Esophagus muscularis mucosa (tissue), 4 donors: ENCODE data around the gene ZFYVE1. TPM values are rescaled to one million over a fixed set of nuclear protein-coding genes. Genes with fewer than 3 reads are reported as not detected.

Experiments used
- DNase-seq: peaks from one replicate; pipeline ENCODE4 v3.0.0-alpha.2; 2017; ENCODE audit errors: extremely low spot score
- H3K27ac ChIP-seq, 4 donors: fragments of 200-600 bp; sonication (generic); replicated peaks in 1 of 4; 1 replicate in 3 of 4; 2 replicates in 1 of 4; pipeline ENCODE4 v1.5.1; 2016 to 2019; ENCODE audit warnings: mild to moderate bottlenecking in 1 of 4
- H3K27me3 ChIP-seq, 4 donors: fragments of 200-600 bp; sonication (generic); one replicate each; pipeline versions ENCODE4 v1.5.1 to v1.6.0; 2016 to 2019
- H3K36me3 ChIP-seq, 4 donors: fragments of 200-600 bp; sonication (generic); one replicate each; pipeline ENCODE4 v1.5.1; 2016 to 2019
- H3K4me1 ChIP-seq, 4 donors: fragments of 200-600 bp; sonication (generic); one replicate each; pipeline ENCODE4 v1.5.1; 2016 to 2019
- H3K4me3 ChIP-seq, 4 donors: fragments of 200-600 bp; sonication (generic); 1 replicate in 2 of 4; 2 replicates in 2 of 4; pipeline ENCODE4 v1.5.1; 2016 to 2019; ENCODE audit warnings: mild to moderate bottlenecking in 4 of 4, moderate library complexity in 1 of 4
- H3K9me3 ChIP-seq, 4 donors: fragments of 200-600 bp; sonication (generic); 1 replicate in 3 of 4; 2 replicates in 1 of 4; pipeline ENCODE4 v1.5.1; 2016 to 2019
- CTCF ChIP-seq, 3 experiments: fragments of 200-600 bp in 2 of 3; fragments of 450-650 bp in 1 of 3; sonication (generic) in 2 of 3; IDR thresholded peaks; one replicate each; pipeline ENCODE4 v1.5.1; 2017 to 2019; ENCODE audit warnings: antibody characterized with exemption in 3 of 3, mild to moderate bottlenecking in 2 of 3, moderate library complexity in 1 of 3
- EP300 ChIP-seq: sonication (generic); formaldehyde crosslinking; IDR thresholded peaks from one replicate; pipeline ENCODE4 v1.6.1; 2017; ENCODE audit warnings: antibody characterized with exemption
- POLR2A ChIP-seq: fragments of 450-650 bp; IDR thresholded peaks from one replicate; pipeline ENCODE4 v1.6.1; 2017; ENCODE audit warnings: antibody characterized with exemption, moderate library complexity, mild to moderate bottlenecking, low read depth
- POLR2AphosphoS5 ChIP-seq, 2 donors: sonication (generic); formaldehyde crosslinking; IDR thresholded peaks; one replicate each; pipeline ENCODE4 v1.6.1; 2017; ENCODE audit warnings: antibody characterized with exemption in 2 of 2
- WGBS: methylation state at CpG from one replicate; pipeline ENCODE4 v1.1.5; 2018; 5-methylcytosine and 5-hydroxymethylcytosine counted together
- intact Hi-C: fragments of 100-400 bp; cut with DNase I; formaldehyde crosslinking; loops from one replicate; pipeline ENCODE4 v1.15.1; 2023
- total RNA-seq, 4 donors: library from RNA; depleted of rRNA; stranded (reverse); fragments of >200 nt; gene quantifications; one replicate each; pipeline versions ENCODE4 v1.1.0 to v1.2.1, GENCODE V29; 2016

The ZFYVE1 gene
- total RNA-seq, 4 donors from 2014 or later, result 18.4 to 26.6 (median 24.1) TPM

GRCh38 chr14:73003681-73004080, 23.2 kb downstream of the ZFYVE1 start:
- Histone ChIP-seq H3K4me3 (no peak overlapping the region), H3K27me3 (no peaks in the 10 kb centered on the region), H3K36me3 (peaks cover 0 to 19% (median 13%) of the 10 kb centered on the region in 4 donors), H3K27ac (no peak overlapping the region), H3K9me3 (no peaks in the 10 kb centered on the region), H3K4me1 (peaks cover 28 to 36% (median 30%) of the 10 kb centered on the region in 4 donors)
- DNase-seq, result no peak
- TF ChIP-seq EP300 (no peak), POLR2AphosphoS5 (IDR thresholded peaks at IDR 0.05) (no peak), POLR2A (no peak), CTCF (IDR thresholded peaks at IDR 0.05) (no peak)
- intact Hi-C loops, result no loop called here
- 96% methylated on average over 6 of the region's 6 CpGs for WGBS

DNA sequence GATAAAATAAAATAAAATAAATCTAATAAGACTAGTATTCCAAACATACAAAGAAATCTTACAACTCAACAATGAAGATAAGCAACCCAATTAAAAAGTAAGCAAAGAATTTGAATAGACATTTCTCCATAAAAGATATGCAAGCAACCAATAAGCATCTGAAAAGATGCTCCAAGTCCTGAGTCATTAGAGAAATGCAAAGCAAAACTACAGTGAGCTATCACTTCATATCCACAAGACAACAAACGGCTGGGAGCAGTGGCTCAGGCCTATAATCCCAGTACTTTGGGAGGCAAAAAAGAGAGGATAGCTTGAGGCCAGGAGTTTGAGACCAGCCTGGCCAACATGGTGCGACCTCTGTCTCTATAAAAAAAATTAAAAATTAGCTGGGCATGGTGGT, 26.8 kb downstream of the ZFYVE1 start:
- H3K4me3 ChIP-seq, result no peak overlapping the region
- H3K36me3 ChIP-seq, result peaks cover 18 to 43% (median 37%) of the 10 kb centered on the region in 4 donors
- TF ChIP-seq POLR2AphosphoS5 (IDR thresholded peaks at IDR 0.05) (no peak), EP300 (no peak), CTCF (IDR thresholded peaks at IDR 0.05) (no peak), POLR2A (no peak)
- no peak overlapping the region for H3K27ac ChIP-seq
- no peak for DNase-seq
- H3K9me3 ChIP-seq, result no peaks in the 10 kb centered on the region
- no peaks in the 10 kb centered on the region for H3K27me3 ChIP-seq
- 88% methylated on average over 2 of the region's 2 CpGs for whole genome bisulfite sequencing
- intact Hi-C loops, result no loop called here
- peaks cover 9 to 17% (median 15%) of the 10 kb centered on the region in 4 donors for H3K4me1 ChIP-seq

GRCh38 chr14:72999316-72999715, 27.6 kb downstream of the ZFYVE1 start:
- DNase-seq, result no peak
- Histone ChIP-seq H3K9me3 (no peaks in the 10 kb centered on the region), H3K4me1 (peaks cover 9 to 17% (median 14%) of the 10 kb centered on the region in 4 donors), H3K36me3 (peaks cover 20 to 51% (median 44%) of the 10 kb centered on the region in 4 donors), H3K27ac (no peak overlapping the region), H3K27me3 (no peaks in the 10 kb centered on the region), H3K4me3 (no peak overlapping the region)
- intact Hi-C loops, result no loop called here
- 86% methylated on average over 4 of the region's 4 CpGs for WGBS
- TF ChIP-seq POLR2AphosphoS5 (IDR thresholded peaks at IDR 0.05) (no peak), EP300 (no peak), POLR2A (no peak), CTCF (IDR thresholded peaks at IDR 0.05) (no peak)

DNA sequence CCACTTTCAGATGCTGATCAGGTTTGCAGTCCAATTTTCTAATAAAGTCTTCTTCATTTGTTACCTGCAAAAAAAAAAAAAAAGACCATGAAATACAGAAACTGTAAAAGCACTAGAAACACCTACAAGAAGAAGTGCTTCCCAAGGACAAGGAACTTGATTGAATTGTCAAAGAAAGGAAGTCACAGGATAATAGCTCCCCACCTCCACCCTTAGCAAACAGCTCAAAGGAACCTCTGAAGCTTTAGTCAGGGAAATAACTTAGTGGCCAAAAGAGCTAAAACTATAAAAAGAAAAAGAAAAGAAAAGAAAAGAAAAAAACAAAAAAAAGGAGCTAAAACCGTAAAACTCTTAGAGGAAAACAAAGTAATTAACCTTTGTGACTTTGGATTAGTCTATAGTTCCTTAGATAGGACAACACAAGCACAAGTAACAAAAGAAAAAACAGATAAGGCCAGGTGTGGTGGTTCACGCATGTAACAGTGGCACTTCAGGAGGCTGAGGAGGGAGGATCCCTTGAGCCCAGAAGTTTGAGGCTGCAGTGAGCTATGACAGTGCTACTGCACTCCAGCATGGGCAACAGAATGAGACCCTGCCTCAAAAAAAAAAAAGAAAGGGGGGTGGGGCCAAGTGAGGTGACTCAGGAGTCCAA, 28.5 kb downstream of the ZFYVE1 start:
- WGBS, result 95% methylated on average over 2 of the region's 2 CpGs
- intact Hi-C loops, result no loop called here
- peaks cover 20 to 50% (median 46%) of the 10 kb centered on the region in 4 donors for H3K36me3 ChIP-seq
- TF ChIP-seq POLR2AphosphoS5 (IDR thresholded peaks at IDR 0.05) (no peak), EP300 (no peak), POLR2A (no peak)
- no peaks in the 10 kb centered on the region for H3K27me3 ChIP-seq
- H3K27ac ChIP-seq, result no peak overlapping the region
- H3K4me3 ChIP-seq, result no peak overlapping the region
- no peak for DNase-seq
- peaks cover 7 to 17% (median 12%) of the 10 kb centered on the region in 4 donors for H3K4me1 ChIP-seq
- no peaks in the 10 kb centered on the region for H3K9me3 ChIP-seq

DNA sequence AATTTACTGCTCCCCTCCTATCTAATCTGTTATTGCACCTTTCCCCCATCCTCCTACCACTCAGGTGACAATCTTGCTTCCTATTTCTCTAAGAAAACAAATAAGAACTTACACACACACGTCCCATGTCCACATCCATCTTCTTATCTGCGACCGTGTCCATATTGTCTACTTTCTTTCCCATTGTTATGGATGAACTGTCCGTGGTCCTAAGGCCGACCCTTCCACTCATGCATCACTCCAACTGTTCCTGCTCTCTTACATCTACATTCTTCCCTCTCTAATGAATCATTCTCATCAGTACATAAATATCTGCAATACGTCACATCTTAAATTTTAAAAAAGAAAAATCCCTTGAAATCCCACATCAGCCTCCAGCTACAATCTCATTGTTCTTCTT, 30.0 kb downstream of the ZFYVE1 start:
- no peak overlapping the region for H3K27ac ChIP-seq
- peaks cover 33 to 65% (median 61%) of the 10 kb centered on the region in 4 donors for H3K36me3 ChIP-seq
- peaks cover 0 to 5% (median 2%) of the 10 kb centered on the region in 4 donors for H3K4me1 ChIP-seq
- H3K27me3 ChIP-seq, result no peaks in the 10 kb centered on the region
- no peak for DNase-seq
- 76% methylated on average over 6 of the region's 6 CpGs for WGBS
- TF ChIP-seq EP300 (no peak), POLR2A (no peak)
- no peak overlapping the region for H3K4me3 ChIP-seq
- intact Hi-C loops, result no loop called here
- no peaks in the 10 kb centered on the region for H3K9me3 ChIP-seq
